CD4-positive, alpha-beta T cell (primary cell): ENCODE data around the gene ICA1. TPM values are rescaled to one million over a fixed set of nuclear protein-coding genes. Genes with fewer than 3 reads are reported as not detected.

Experiments
- ATAC-seq: fragments of 200-7000 bp; cut with Tn5 transposase; one replicate; pipeline ENCODE4 v1.10.0; 2022; ENCODE audit warnings: mild to moderate bottlenecking; ENCODE audit not compliant: poor library complexity
- CTCF ChIA-PET: fragments of 350-600 bp; sonication (Branson Sonifier 250); formaldehyde crosslinking; loops from one replicate; lab custom pipeline; 2021; ENCODE audit warnings: antibody characterized with exemption, inconsistent platforms; lab: Charles Lee
- POLR2A ChIA-PET: fragments of 350-600 bp; sonication (Branson Sonifier 250); formaldehyde crosslinking; loops from one replicate; lab custom pipeline; 2021; ENCODE audit warnings: antibody characterized with exemption, inconsistent platforms; lab: Charles Lee
- DNase-seq, 14 experiments: peaks; one replicate each; pipeline ENCODE4 v3.0.0-alpha.2; 2013 to 2020; ENCODE audit warnings: mixed read lengths in 2 of 14
- H3K27ac ChIP-seq, 2 donors: one replicate each; pipeline versions ENCODE4 v1.5.1 to v1.7.0; 2013; ENCODE audit warnings: low read length in 2 of 2, low read depth in 1 of 2, mild to moderate bottlenecking in 1 of 2
- H3K27me3 ChIP-seq, 2 experiments: 1 replicate in 1 of 2; 2 replicates in 1 of 2; pipeline versions ENCODE4 v1.6.1 to v1.7.0; 2013; ENCODE audit warnings: low read length in 2 of 2, control low read depth in 1 of 2, mild to moderate bottlenecking in 1 of 2, moderate library complexity in 1 of 2; ENCODE audit not compliant: insufficient read depth in 2 of 2, control insufficient read depth in 1 of 2
- H3K36me3 ChIP-seq: one replicate; pipeline ENCODE4 v1.6.1; 2013; ENCODE audit warnings: low read length, control low read depth; ENCODE audit not compliant: insufficient read depth
- H3K4me1 ChIP-seq: one replicate; pipeline ENCODE4 v1.6.1; 2013; ENCODE audit warnings: low read length, control low read depth; ENCODE audit not compliant: insufficient read depth
- H3K4me3 ChIP-seq: one replicate; pipeline ENCODE4 v1.5.1; 2013; ENCODE audit warnings: mild to moderate bottlenecking, low read length, moderate library complexity
- H3K9me3 ChIP-seq, 2 experiments: 1 replicate in 1 of 2; 2 replicates in 1 of 2; pipeline versions ENCODE4 v1.6.1 to v1.7.0; 2013; ENCODE audit warnings: low read length in 2 of 2, mild to moderate bottlenecking in 2 of 2, control low read depth in 1 of 2, moderate library complexity in 1 of 2; ENCODE audit not compliant: control insufficient read depth in 1 of 2, insufficient read depth in 1 of 2
- H3K27ac Mint-ChIP-seq: one replicate; pipeline ENCODE4 v1.8.0; 2020; ENCODE audit warnings: mixed read lengths
- H3K27me3 Mint-ChIP-seq: one replicate; pipeline ENCODE4 v1.8.0; 2021; ENCODE audit warnings: mixed read lengths
- H3K36me3 Mint-ChIP-seq: one replicate; pipeline ENCODE4 v1.8.0; 2021; ENCODE audit warnings: low read depth, mixed read lengths
- H3K4me1 Mint-ChIP-seq: one replicate; pipeline ENCODE4 v1.8.0; 2021; ENCODE audit warnings: low read depth, mixed read lengths
- H3K4me3 Mint-ChIP-seq: one replicate; pipeline ENCODE4 v1.8.0; 2020; ENCODE audit warnings: mild to moderate bottlenecking, mixed read lengths
- H3K9me3 Mint-ChIP-seq: one replicate; pipeline ENCODE4 v1.8.0; 2020; ENCODE audit warnings: mixed read lengths
- intact Hi-C, 2 experiments: fragments of 100-400 bp; cut with DNase I in 1 of 2; cut with micrococcal nuclease in 1 of 2; formaldehyde crosslinking; loops; one replicate each; pipeline versions ENCODE4 v1.15.1 to v1.9.0; 2023 to 2025; cut with DNase I, micrococcal nuclease
- total RNA-seq, 174 experiments: library from RNA in 2 of 174; stranded (reverse) in 2 of 174; gene quantifications; one replicate each; pipeline ENCODE4 v1.2.3 and lab custom pipeline; 2021 to 2026
- TF ChIP-seq, protein P1 (sequence below): fragments of 200-600 bp; IDR thresholded peaks from one replicate; pipeline ENCODE4 v1.8.0; 2022; ENCODE audit warnings: antibody characterized with exemption, mild to moderate bottlenecking

The ICA1 gene
- total RNA-seq, 2 experiments from 2014 or later = 0.95 to 1.7 TPM

DNA sequence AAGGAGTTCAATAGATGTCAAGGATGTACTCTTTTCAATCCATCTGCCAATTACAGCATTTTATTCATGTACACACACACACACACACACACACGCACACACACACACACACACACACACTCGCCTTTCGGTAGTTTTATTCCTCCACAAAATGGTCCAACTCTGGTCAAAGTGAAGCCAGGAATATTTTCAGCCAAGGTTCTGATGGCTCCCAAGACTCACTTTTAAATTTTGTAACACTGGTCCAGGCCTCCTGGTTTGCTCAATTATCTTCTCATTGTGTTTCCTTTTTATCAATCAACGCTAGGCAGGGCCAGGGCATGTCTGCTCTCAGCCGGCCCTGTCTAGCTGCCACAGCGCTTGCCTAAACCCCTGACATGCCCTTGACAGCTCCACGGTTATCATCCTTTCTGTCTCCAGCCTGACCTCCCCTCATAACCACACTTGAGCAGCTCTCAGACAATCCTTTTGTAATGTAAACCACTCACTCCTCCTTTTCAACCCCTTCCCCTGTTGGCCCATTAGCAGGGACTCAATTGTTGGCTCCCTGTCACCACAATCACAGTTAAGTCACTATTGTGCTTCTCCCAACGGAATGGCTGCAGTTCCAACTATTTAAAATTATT is 115.1 kb downstream of the ICA1 start:
- no peaks in the 10 kb centered on the region for H3K27me3 ChIP-seq
- ChIA-PET CTCF (no interaction called here), POLR2A (interaction anchor here (1.0 to 3.8 kb wide), 4 partner anchors 15 to 176 kb away, joined by 4 to 21 read pairs (median 8); no protein-coding TSS in a partner anchor)
- peaks cover 87% of the 10 kb centered on the region for H3K4me1 Mint-ChIP-seq
- H3K27ac Mint-ChIP-seq = peak overlapping the region; percentile 90
- peak overlapping the region; percentile 31 for H3K4me3 Mint-ChIP-seq
- DNase-seq = no peak
- peaks cover 45% of the 10 kb centered on the region for H3K4me1 ChIP-seq
- TF ChIP-seq, protein P1, sequence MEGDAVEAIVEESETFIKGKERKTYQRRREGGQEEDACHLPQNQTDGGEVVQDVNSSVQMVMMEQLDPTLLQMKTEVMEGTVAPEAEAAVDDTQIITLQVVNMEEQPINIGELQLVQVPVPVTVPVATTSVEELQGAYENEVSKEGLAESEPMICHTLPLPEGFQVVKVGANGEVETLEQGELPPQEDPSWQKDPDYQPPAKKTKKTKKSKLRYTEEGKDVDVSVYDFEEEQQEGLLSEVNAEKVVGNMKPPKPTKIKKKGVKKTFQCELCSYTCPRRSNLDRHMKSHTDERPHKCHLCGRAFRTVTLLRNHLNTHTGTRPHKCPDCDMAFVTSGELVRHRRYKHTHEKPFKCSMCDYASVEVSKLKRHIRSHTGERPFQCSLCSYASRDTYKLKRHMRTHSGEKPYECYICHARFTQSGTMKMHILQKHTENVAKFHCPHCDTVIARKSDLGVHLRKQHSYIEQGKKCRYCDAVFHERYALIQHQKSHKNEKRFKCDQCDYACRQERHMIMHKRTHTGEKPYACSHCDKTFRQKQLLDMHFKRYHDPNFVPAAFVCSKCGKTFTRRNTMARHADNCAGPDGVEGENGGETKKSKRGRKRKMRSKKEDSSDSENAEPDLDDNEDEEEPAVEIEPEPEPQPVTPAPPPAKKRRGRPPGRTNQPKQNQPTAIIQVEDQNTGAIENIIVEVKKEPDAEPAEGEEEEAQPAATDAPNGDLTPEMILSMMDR = no peak
- H3K36me3 Mint-ChIP-seq = no peaks in the 10 kb centered on the region
- H3K9me3 Mint-ChIP-seq = no peaks in the 10 kb centered on the region
- intact Hi-C loops = no loop called here
- H3K9me3 ChIP-seq = no peaks in the 10 kb centered on the region
- no peaks in the 10 kb centered on the region for H3K27me3 Mint-ChIP-seq
- no peaks in the 10 kb centered on the region for H3K36me3 ChIP-seq
- no peak overlapping the region for H3K4me3 ChIP-seq
- H3K27ac ChIP-seq = no peak overlapping the region
- no peak for ATAC-seq

DNA sequence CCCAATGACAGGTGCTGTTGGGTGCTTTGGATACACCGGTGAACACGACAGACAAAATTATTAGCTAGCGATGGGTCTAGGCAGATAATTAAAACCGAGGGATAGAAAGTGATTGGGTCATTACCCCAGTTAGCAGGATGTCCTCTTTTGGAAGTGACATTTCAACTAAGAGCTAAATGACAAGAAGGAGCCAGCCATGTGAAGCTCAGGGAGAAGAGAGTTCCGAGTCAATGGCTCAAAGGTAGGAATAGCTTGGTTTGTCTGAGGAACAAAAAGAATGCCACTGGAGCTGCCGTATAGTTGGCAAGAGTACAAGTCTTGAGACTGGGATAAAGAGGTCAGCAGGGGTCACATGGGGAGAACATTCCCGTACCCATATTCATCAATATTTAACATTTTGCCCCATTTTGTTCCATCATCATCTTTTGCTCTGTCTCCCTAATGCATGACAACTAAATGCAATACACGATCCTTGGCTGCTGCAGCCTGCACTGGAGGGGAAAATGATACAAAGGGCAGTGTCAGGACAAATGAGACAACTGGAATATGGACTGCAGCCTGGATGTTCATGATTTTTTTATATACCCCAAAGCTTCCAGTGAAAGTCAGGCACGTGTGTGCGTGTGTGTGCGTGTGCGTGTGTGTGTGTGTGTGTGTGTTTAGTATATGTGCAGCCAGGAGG is 115.7 kb downstream of the ICA1 start:
- CTCF ChIA-PET = no interaction called here
- peak overlapping the region; percentile 90 for H3K27ac Mint-ChIP-seq
- H3K36me3 Mint-ChIP-seq = no peaks in the 10 kb centered on the region
- peaks cover 44% of the 10 kb centered on the region for H3K4me1 ChIP-seq
- TF ChIP-seq, protein P1 = no peak
- H3K27me3 Mint-ChIP-seq = no peaks in the 10 kb centered on the region
- H3K27me3 ChIP-seq = no peaks in the 10 kb centered on the region
- no peaks in the 10 kb centered on the region for H3K9me3 Mint-ChIP-seq
- no peak overlapping the region for H3K27ac ChIP-seq
- POLR2A ChIA-PET = interaction anchor here (0.9 to 3.8 kb wide), 3 partner anchors 12 to 20 kb away, joined by 3 to 21 read pairs (median 5); no protein-coding TSS in a partner anchor
- no peaks in the 10 kb centered on the region for H3K36me3 ChIP-seq
- no peak overlapping the region for H3K4me3 ChIP-seq
- ATAC-seq (no peak), DNase-seq (no peak)
- no peak overlapping the region for H3K4me3 Mint-ChIP-seq
- intact Hi-C loops = no loop called here
- H3K9me3 ChIP-seq = no peaks in the 10 kb centered on the region
- H3K4me1 Mint-ChIP-seq = peaks cover 86% of the 10 kb centered on the region

DNA sequence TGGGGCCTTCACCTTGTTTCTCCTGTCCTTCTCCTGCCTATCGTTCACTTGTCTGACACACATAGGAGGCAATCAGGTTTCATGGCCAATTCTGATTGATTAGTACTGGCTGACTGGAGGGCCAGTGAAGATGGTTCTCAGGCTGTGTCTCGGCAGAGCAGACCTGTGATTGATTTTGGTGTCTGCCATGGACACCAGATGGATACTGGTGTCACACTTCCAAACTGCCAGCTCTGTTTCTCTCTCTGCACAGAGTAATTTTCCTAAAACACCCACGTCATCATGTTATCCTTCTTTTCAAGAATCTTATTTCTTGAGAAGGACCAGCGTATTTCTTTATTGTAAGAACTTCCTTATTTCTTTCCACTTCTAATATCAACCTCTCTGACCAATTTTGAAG is 117.1 kb downstream of the ICA1 start:
- no peak overlapping the region for H3K4me3 ChIP-seq
- H3K27me3 ChIP-seq = no peaks in the 10 kb centered on the region
- Mint-ChIP-seq H3K36me3 (no peaks in the 10 kb centered on the region), H3K4me3 (no peak overlapping the region), H3K27me3 (no peaks in the 10 kb centered on the region), H3K27ac (peak overlapping the region; percentile 71), H3K9me3 (no peaks in the 10 kb centered on the region), H3K4me1 (peaks cover 83% of the 10 kb centered on the region)
- POLR2A ChIA-PET = interaction anchor here (1.0 to 1.2 kb wide), 2 partner anchors 31 to 174 kb away, joined by 3 to 4 read pairs; no protein-coding TSS in a partner anchor
- H3K27ac ChIP-seq = peak overlapping the region in 1 of 2 donors; percentile 23
- CTCF ChIA-PET = interaction anchor here (0.6 kb wide), 1 partner anchor 49 kb away, joined by 3 read pairs; no protein-coding TSS in a partner anchor
- ATAC-seq (no peak), DNase-seq (no peak)
- no peaks in the 10 kb centered on the region for H3K9me3 ChIP-seq
- intact Hi-C loops = no loop called here
- peaks cover 36% of the 10 kb centered on the region for H3K4me1 ChIP-seq
- TF ChIP-seq, protein P1 = no peak
- H3K36me3 ChIP-seq = no peaks in the 10 kb centered on the region
